GM19455 (cell line): ENCODE measurements around the gene CARD11.

ENCODE experiments used
- ATAC-seq: cut with Tn5 transposase; IDR thresholded peaks from one replicate; pipeline ENCODE4 v1.9.1; 2021; ENCODE audit not compliant: unreplicated experiment

Gene CARD11

GRCh38 chr7:2856388-2857169 is 187.1 kb downstream of the CARD11 start:
- ATAC-seq = no peak
